HepG2 (cell line): ENCODE measurements around the gene BIN1. TPM values are rescaled to one million over a fixed set of nuclear protein-coding genes. Genes with fewer than 3 reads are reported as not detected.

Experiments used
- AHDC1 ChIP-seq: sonication (generic); formaldehyde crosslinking; IDR thresholded peaks from 2 replicates; pipeline ENCODE4 v1.5.1; 2020; ENCODE audit warnings: mild to moderate bottlenecking, missing genetic modification reagents, borderline replicate concordance
- ERF ChIP-seq: IDR thresholded peaks from 2 replicates; pipeline ENCODE4 v1.6.1; 2018; ENCODE audit warnings: missing biosample characterization, missing genetic modification reagents
- MAFK ChIP-seq, 2 experiments: IDR thresholded peaks in 1 of 2; conservative IDR thresholded peaks in 1 of 2; 2 replicates each; pipeline ENCODE4 v1.6.1; 2011; ENCODE audit warnings: improper control_type of control experiment in 2 of 2, low read length in 2 of 2
- NFAT5 ChIP-seq: sonication (generic); formaldehyde crosslinking; IDR thresholded peaks from 2 replicates; pipeline ENCODE4 v1.4.0; 2020; ENCODE audit warnings: missing genetic modification reagents
- PAXIP1 ChIP-seq: sonication (generic); formaldehyde crosslinking; conservative IDR thresholded peaks from 2 replicates; pipeline ENCODE4 v1.4.0; 2020; ENCODE audit warnings: mild to moderate bottlenecking, missing genetic modification reagents, moderate library complexity
- PCBP2 ChIP-seq: fragments of 200-400 bp; formaldehyde crosslinking; optimal IDR thresholded peaks from 2 replicates; pipeline ENCODE3; 2018; ENCODE audit warnings: low read length, low read depth; ENCODE audit not compliant: poor library complexity, severe bottlenecking
- PRPF4 ChIP-seq: fragments of 200-400 bp; formaldehyde crosslinking; IDR thresholded peaks from 2 replicates; pipeline ENCODE4 v1.6.1; 2016; ENCODE audit warnings: low read length, low read depth; ENCODE audit not compliant: poor library complexity, severe bottlenecking
- ZFP90 ChIP-seq: sonication (generic); formaldehyde crosslinking; IDR thresholded peaks from 2 replicates; pipeline ENCODE4 v1.8.0; 2022; ENCODE audit warnings: missing genetic modification reagents, mild to moderate bottlenecking, inconsistent platforms, borderline replicate concordance
- ZNF337 ChIP-seq: sonication (generic); formaldehyde crosslinking; IDR thresholded peaks from 2 replicates; pipeline ENCODE4 v1.5.1; 2020; ENCODE audit warnings: missing genetic modification reagents, low read depth, mild to moderate bottlenecking, borderline replicate concordance
- ZNF362 ChIP-seq: sonication (generic); formaldehyde crosslinking; IDR thresholded peaks from 2 replicates; pipeline ENCODE4 v1.4.0; 2020; ENCODE audit warnings: missing genetic modification reagents, mild to moderate bottlenecking, borderline replicate concordance
- ZNF83 ChIP-seq: sonication (generic); formaldehyde crosslinking; IDR thresholded peaks from 2 replicates; pipeline ENCODE4 v1.4.0; 2020; ENCODE audit warnings: missing genetic modification reagents, mild to moderate bottlenecking, borderline replicate concordance
- ZSCAN22 ChIP-seq: sonication (generic); formaldehyde crosslinking; IDR thresholded peaks from 2 replicates; pipeline ENCODE4 v1.4.0; 2020; ENCODE audit warnings: mild to moderate bottlenecking, missing genetic modification reagents
- polyA plus RNA-seq, 8 experiments: library from polyadenylated mRNA; depleted of rRNA in 3 of 8; stranded (reverse) in 7 of 8; unstranded in 1 of 8; fragments of >200 nt; fragmentation: Illumina TruSeq in 4 of 8; extraction: Trizol in 4 of 8; gene quantifications; 2 replicates each; pipeline versions ENCODE4 v1.2.1 to v1.2.3, GENCODE V29; 2011 to 2016; ENCODE audit warnings: low read depth in 4 of 8, missing spikeins in 1 of 8, mixed read lengths in 1 of 8; ENCODE audit not compliant: insufficient read depth in 1 of 8
- total RNA-seq, 5 experiments: library from RNA; depleted of rRNA; stranded (reverse); fragments of >200 nt; fragmentation: Illumina TruSeq; extraction: Trizol; gene quantifications; 2 replicates each; pipeline ENCODE4 v1.2.3, GENCODE V29; 2016; ENCODE audit warnings: low read depth in 1 of 5

Gene BIN1
- total and polyA plus RNA-seq, 2 of the 13 experiments (the other 11 are each of a cell fraction or from before 2014, with no cell fraction given): 0.93 to 1.2 TPM

GRCh38 chr2:127064642-127065250 is 42.2 kb downstream of the BIN1 start (continued):
- no peak for TF ChIP-seq ZNF362
- 0 out of 2 replicates have a peak, but pooled peaks have one; percentile 47 for TF ChIP-seq NFAT5 (CRISPR knock-in tag)
- TF ChIP-seq ZSCAN22: peak; percentile 56; the same call in 1 of the 2 replicates
- no peak for TF ChIP-seq PCBP2
- TF ChIP-seq MAFK (conservative IDR thresholded peaks at IDR 0.05 in 1 of 2, IDR thresholded peaks at IDR 0.05 in 1 of 2; ENCODE audit: low read length in 2 of 2): peak; percentile 67 to 90
- TF ChIP-seq ZNF337 (CRISPR knock-in tag): no peak
- no peak for TF ChIP-seq ZNF83 (CRISPR knock-in tag)
- peak; percentile 25; the same call in 1 of the 2 replicates for TF ChIP-seq ERF (CRISPR knock-in tag)
- peak; percentile 52; the same call in 1 of the 2 replicates for TF ChIP-seq AHDC1 (CRISPR knock-in tag)
- TF ChIP-seq PAXIP1: 0 out of 2 replicates have a peak, but pooled peaks have one; percentile 42
- TF ChIP-seq PRPF4: no peak
- no peak for TF ChIP-seq ZFP90 (CRISPR knock-in tag)
